Measurements from ENCODE around the gene DEDD.

- TF ChIP-seq CTCF (IDR thresholded peaks at IDR 0.05; ENCODE audit: low read depth, low read length) = no peak
- no peak for TF ChIP-seq EZH2phosphoT487 (IDR thresholded peaks at IDR 0.05; ENCODE audit: low read depth)
These were observed 41.4 kb downstream of the DEDD start for GRCh38 chr1:161091093-161091492.

All from OCI-LY3 (cell line).